Lower leg skin (tissue), 4 donors: ENCODE results near the gene RAET1E. TPM values are rescaled to one million over a fixed set of nuclear protein-coding genes. Genes with fewer than 3 reads are reported as not detected.
A peak's percentile ranks its signal among the peaks of the same experiment; 100 is the strongest.
"Not testable (repeated sequence)": the region's sequence is repeated elsewhere in the genome, so short reads cannot be mapped to it uniquely, and the experiment has no call there.

Source experiments
- DNase-seq, 2 donors: peaks; one replicate each; pipeline ENCODE4 v3.0.0-alpha.2; 2019; ENCODE audit warnings: low spot score in 2 of 2
- H3K4me3 ChIP-seq: fragments of 200-600 bp; sonication (generic); 2 replicates; pipeline ENCODE4 v1.5.1; 2017; ENCODE audit warnings: mild to moderate bottlenecking, low read depth; ENCODE audit not compliant: poor library complexity, severe bottlenecking
- POLR2A ChIP-seq, 2 donors: fragments of 450-650 bp; IDR thresholded peaks; one replicate each; pipeline ENCODE4 v1.6.1; 2016 to 2017; ENCODE audit warnings: antibody characterized with exemption in 2 of 2, mild to moderate bottlenecking in 1 of 2, moderate library complexity in 1 of 2
- WGBS, 2 donors: methylation state at CpG; one replicate each; pipeline ENCODE4 v1.1.5; 2018; 5-methylcytosine and 5-hydroxymethylcytosine counted together
- intact Hi-C: fragments of 100-400 bp; cut with DNase I; formaldehyde crosslinking; loops from one replicate; pipeline ENCODE4 v1.15.0; 2023; ENCODE audit warnings: low total_unique reads
- total RNA-seq, 4 donors: library from RNA; depleted of rRNA; stranded (reverse); fragments of >200 nt; gene quantifications; one replicate each; pipeline ENCODE4 v1.1.0, GENCODE V29; 2016
- TF ChIP-seq, protein P1 (sequence below), 3 donors: fragments of 450-650 bp; IDR thresholded peaks; one replicate each; pipeline ENCODE4 v1.5.1; 2016; ENCODE audit warnings: antibody characterized with exemption in 3 of 3, mild to moderate bottlenecking in 3 of 3, moderate library complexity in 2 of 3

Gene RAET1E
- total RNA-seq: 10 to 100 TPM; 20.8 to 48.5 (median 36.2) TPM

GRCh38 chr6:149897855-149898744 is at the start of gene RAET1E:
RAET1E (minus strand) TSS chr6:149898113; CDS start chr6:149890901, 7,212 bp downstream.
- TF ChIP-seq POLR2A (IDR thresholded peaks at IDR 0.05): no peak
- TF ChIP-seq, protein P1, sequence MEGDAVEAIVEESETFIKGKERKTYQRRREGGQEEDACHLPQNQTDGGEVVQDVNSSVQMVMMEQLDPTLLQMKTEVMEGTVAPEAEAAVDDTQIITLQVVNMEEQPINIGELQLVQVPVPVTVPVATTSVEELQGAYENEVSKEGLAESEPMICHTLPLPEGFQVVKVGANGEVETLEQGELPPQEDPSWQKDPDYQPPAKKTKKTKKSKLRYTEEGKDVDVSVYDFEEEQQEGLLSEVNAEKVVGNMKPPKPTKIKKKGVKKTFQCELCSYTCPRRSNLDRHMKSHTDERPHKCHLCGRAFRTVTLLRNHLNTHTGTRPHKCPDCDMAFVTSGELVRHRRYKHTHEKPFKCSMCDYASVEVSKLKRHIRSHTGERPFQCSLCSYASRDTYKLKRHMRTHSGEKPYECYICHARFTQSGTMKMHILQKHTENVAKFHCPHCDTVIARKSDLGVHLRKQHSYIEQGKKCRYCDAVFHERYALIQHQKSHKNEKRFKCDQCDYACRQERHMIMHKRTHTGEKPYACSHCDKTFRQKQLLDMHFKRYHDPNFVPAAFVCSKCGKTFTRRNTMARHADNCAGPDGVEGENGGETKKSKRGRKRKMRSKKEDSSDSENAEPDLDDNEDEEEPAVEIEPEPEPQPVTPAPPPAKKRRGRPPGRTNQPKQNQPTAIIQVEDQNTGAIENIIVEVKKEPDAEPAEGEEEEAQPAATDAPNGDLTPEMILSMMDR (IDR thresholded peaks at IDR 0.05): no peak
- no peak within 1 kb of the TSS for H3K4me3 ChIP-seq
- peak in 1 of 2 donors; percentile 84 for DNase-seq
- 57 to 62% methylated on average over 17 of the region's 17 CpGs for WGBS, 2 donors
- intact Hi-C loops: no loop called here

DNA sequence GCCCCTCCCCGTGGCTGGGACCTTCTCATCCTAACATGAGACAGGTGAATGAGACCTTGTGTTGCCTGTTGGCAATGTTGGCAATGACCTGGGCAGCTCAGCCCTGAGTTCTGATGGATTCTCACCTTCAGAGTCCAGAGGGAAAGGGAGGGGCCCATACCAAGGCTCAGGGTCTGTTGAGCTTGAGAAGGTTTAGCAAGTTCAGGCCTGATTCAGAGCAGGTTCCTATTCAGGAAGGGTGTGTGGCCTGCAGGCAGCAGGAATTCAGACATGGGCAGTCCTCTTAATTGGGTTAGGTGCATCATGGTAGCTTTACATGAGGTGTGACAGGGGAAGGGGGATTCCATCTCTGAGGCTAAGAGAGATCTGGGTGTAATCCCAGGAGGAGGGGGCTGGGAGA is 49.6 kb upstream of the RAET1E start:
- no CpG with 5 or more reads among the region's 1 CpG for WGBS, 2 donors
- intact Hi-C loops, H3K4me3 ChIP-seq, DNase-seq: not testable (repeated sequence)

DNA sequence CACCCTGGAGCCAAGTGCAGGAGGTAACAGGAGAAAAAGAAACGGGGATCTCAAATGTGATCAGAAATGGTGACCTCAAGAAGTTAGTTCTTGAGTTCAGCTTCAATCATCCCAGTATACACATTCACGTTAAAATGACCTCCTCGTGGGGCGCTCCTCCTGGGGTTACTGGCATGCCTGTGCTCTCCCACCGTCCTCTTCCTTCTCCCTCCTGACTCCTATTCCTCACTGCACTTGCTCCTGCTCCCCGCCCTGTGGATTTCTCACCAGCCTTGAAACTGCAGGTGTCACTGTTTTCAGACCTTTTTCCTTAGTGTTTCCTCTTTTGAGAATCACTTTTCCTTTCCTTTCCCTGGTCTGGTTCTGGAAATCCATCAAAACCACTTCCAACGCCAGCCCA is 48.7 kb upstream of the RAET1E start:
- WGBS, 2 donors: 72 to 79% methylated on average over 7 of the region's 7 CpGs
- DNase-seq: peak in 1 of 2 donors; percentile 76
- H3K4me3 ChIP-seq, intact Hi-C loops: not testable (repeated sequence)

- DNase-seq, intact Hi-C loops, H3K4me3 ChIP-seq: not testable (repeated sequence)
- WGBS, 2 donors: 81 to 86% methylated on average over 3 of the region's 6 CpGs
Observed at GRCh38 chr6:149945276-149945675, 47.4 kb upstream of the RAET1E start.

GRCh38 chr6:149943321-149943720 is 45.4 kb upstream of the RAET1E start:
- peak in 1 of 2 donors; percentile 78 for DNase-seq
- WGBS, 2 donors: 75 to 78% methylated on average over 1 to 5 of the region's 5 CpGs
- not testable (repeated sequence) for H3K4me3 ChIP-seq
- intact Hi-C loops: loop anchor here (5.0 kb wide), 1 partner anchor 64 kb away; no protein-coding TSS in a partner anchor

DNA sequence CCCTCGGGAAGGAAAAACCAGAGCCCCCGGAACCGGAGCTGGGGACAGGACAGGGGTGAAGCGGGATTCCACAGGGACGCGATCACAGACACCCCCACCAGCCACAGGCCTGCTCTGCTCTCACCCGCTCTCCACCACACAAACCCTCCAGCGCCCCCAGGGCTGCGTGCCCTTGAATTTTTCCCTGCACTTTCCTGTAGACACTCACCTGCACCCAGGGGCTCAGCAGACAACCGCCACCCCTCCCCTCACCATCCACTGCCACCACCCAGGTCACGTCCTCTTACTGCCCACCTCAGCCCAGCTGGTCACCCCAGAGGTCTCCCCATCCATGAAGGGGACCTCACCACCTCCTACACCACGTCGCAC is 44.5 kb upstream of the RAET1E start:
- 41 to 46% methylated on average over 13 of the region's 13 CpGs for WGBS, 2 donors
- no peak overlapping the region for H3K4me3 ChIP-seq
- intact Hi-C loops: loop anchor here (5.0 kb wide), 1 partner anchor 65 kb away; no protein-coding TSS in a partner anchor
- TF ChIP-seq, protein P1 (IDR thresholded peaks at IDR 0.05): no peak
- TF ChIP-seq POLR2A (IDR thresholded peaks at IDR 0.05): no peak
- no peak for DNase-seq

DNA sequence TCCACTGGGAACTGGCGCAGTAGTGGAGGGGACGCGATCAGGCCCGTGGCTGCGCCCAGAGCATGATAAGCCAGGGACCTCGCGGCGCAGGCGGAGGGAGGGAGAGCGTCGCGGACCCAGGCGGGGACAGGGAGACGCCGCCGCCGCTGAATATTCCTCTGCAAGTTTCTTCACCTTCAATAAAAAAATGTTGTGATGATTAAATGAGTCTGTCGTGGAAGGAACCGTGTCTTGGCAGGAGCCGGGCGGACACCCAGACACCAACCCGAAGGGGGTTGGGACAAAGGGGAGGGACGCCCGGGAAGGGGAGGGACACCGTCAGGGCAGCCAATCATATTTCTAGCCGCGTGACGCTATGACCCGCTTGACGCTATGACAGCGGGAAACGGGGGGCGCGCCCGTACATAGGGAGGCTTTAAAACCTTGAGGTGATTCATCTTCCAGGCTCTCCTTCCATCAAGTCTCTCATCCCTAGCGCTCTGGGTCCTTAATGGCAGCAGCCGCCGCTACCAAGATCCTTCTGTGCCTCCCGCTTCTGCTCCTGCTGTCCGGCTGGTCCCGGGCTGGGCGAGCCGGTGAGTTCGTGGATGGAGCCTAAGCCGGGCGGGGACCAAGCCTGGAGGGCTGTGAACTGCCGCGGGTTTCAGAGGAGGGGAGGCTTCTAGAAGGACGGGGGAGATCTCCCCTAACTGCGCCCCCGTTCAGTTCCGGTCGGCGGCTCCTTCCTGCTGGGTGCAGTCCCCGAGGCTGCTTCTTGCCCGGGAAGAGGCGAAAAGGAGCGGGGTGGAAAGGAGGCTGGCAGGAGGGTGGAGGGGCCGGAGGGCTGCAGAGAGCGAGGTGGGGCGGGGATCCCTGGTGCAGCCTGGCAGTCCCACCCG is 43.9 kb upstream of the RAET1E start, which contains the start of gene ULBP2:
ULBP2 (plus strand) TSS at position 432 of the 878 bp plus-strand sequence; CDS start at position 491, 59 bp downstream.
- peak within 1 kb of the TSS; percentile 37 for H3K4me3 ChIP-seq
- peak; percentile 77 to 97 for DNase-seq
- no peak for TF ChIP-seq POLR2A (IDR thresholded peaks at IDR 0.05)
- TF ChIP-seq, protein P1 (IDR thresholded peaks at IDR 0.05): no peak
- 1 to 2% methylated on average over 58 to 62 of the region's 62 CpGs for WGBS, 2 donors
- intact Hi-C loops: loop anchor here (5.0 kb wide), 1 partner anchor 65 kb away; no protein-coding TSS in a partner anchor
